ENCODE measurements around the gene PRR22.

Gene PRR22

GRCh38 chr19:5800361-5801270 lies 16.1 kb upstream of the PRR22 start:
- no peak overlapping the region for H3K4me3 ChIP-seq (ENCODE audit: low read length)
- no peak for DNase-seq (ENCODE audit: low read depth)
- TF ChIP-seq CTCF (conservative IDR thresholded peaks at IDR 0.05; ENCODE audit: low read length): no peak

GRCh38 chr19:5799247-5800241 lies 15.0 kb upstream of the PRR22 start:
- H3K4me3 ChIP-seq (ENCODE audit: low read length): no peak overlapping the region
- DNase-seq (ENCODE audit: low read depth): no peak
- TF ChIP-seq CTCF (conservative IDR thresholded peaks at IDR 0.05; ENCODE audit: low read length): no peak

GRCh38 chr19:5798244-5798643 lies 13.7 kb upstream of the PRR22 start:
- TF ChIP-seq CTCF (conservative IDR thresholded peaks at IDR 0.05; ENCODE audit: low read length): no peak
- no peak for DNase-seq (ENCODE audit: low read depth)

GRCh38 chr19:5795382-5795919 lies 10.9 kb upstream of the PRR22 start:
- no peak for DNase-seq (ENCODE audit: low read depth)
- TF ChIP-seq CTCF (conservative IDR thresholded peaks at IDR 0.05; ENCODE audit: low read length): no peak
- no peak overlapping the region for H3K4me3 ChIP-seq (ENCODE audit: low read length)

More at GRCh38 chr19:5798244-5798643, 13.7 kb upstream of the PRR22 start:
- no peak overlapping the region for H3K4me3 ChIP-seq (ENCODE audit: low read length)

- H3K4me3 ChIP-seq (ENCODE audit: low read length): no peak overlapping the region
- TF ChIP-seq CTCF (conservative IDR thresholded peaks at IDR 0.05; ENCODE audit: low read length): no peak
- DNase-seq (ENCODE audit: low read depth): no peak
Observed at GRCh38 chr19:5793188-5793587, 8.6 kb upstream of the PRR22 start.

GRCh38 chr19:5792224-5792623 lies 7.7 kb upstream of the PRR22 start:
- no peak for TF ChIP-seq CTCF (conservative IDR thresholded peaks at IDR 0.05; ENCODE audit: low read length)
- DNase-seq (ENCODE audit: low read depth): peak; percentile 38
- H3K4me3 ChIP-seq (ENCODE audit: low read length): no peak overlapping the region

Measured in AG10803 (cell line).